OCI-LY3 (cell line): ENCODE measurements around the gene SLC26A9.

Source experiments
- H2AFZ ChIP-seq: fragments of 200-600, 300-600 bp; shearing (Covaris generic); 2 replicates; pipeline ENCODE4 v1.6.0; 2014; ENCODE audit warnings: antibody characterized with exemption, low read depth, low read length
- H3K27ac ChIP-seq: fragments of 200-600, 300-600 bp; sonication (generic); 2 replicates; pipeline ENCODE4 v1.5.1; 2014; ENCODE audit warnings: mild to moderate bottlenecking, low read length, moderate library complexity, mixed read lengths
- H3K27me3 ChIP-seq: fragments of 200-600, 300-600 bp; sonication (generic); 2 replicates; pipeline ENCODE4 v1.6.1; 2014; ENCODE audit warnings: low read depth, low read length, mixed read lengths
- H3K36me3 ChIP-seq: fragments of 200-600, 300-600 bp; sonication (generic); replicated peaks from 2 replicates; pipeline ENCODE3; 2014; ENCODE audit warnings: low read depth, low read length, mixed read lengths
- H3K4me1 ChIP-seq: fragments of 300-600, 200-600 bp; sonication (generic); 2 replicates; pipeline ENCODE4 v1.6.1; 2014; ENCODE audit warnings: low read length, mixed read lengths
- H3K4me2 ChIP-seq: fragments of 200-600, 300-600 bp; sonication (generic); 2 replicates; pipeline ENCODE4 v1.6.1; 2014; ENCODE audit warnings: low read length, mixed read lengths
- H3K4me3 ChIP-seq: fragments of 300-600, 200-600 bp; sonication (generic); 2 replicates; pipeline ENCODE4 v1.5.1; 2014; ENCODE audit warnings: antibody characterized with exemption, mild to moderate bottlenecking, low read length, moderate library complexity
- H3K79me2 ChIP-seq: fragments of 300-600, 200-600 bp; shearing (Covaris generic); 2 replicates; pipeline ENCODE4 v1.6.1; 2014; ENCODE audit warnings: mild to moderate bottlenecking, low read length, mixed read lengths
- H3K9ac ChIP-seq: fragments of 300-600, 200-600 bp; shearing (Covaris generic); 2 replicates; pipeline ENCODE4 v1.6.0; 2014; ENCODE audit warnings: mild to moderate bottlenecking, low read length, moderate library complexity
- H3K9me3 ChIP-seq: fragments of 200-600, 300-600 bp; shearing (Covaris generic); 2 replicates; pipeline ENCODE4 v1.6.1; 2014; ENCODE audit warnings: low read length, mixed read lengths; ENCODE audit not compliant: insufficient read depth
- H4K20me1 ChIP-seq: fragments of 200-600, 300-600 bp; sonication (generic); 2 replicates; pipeline ENCODE4 v1.6.1; 2016; ENCODE audit warnings: low read length, mixed read lengths; ENCODE audit not compliant: insufficient read depth
- EZH2phosphoT487 ChIP-seq: fragments of 200-600 bp; shearing (Covaris generic); IDR thresholded peaks from 2 replicates; pipeline ENCODE4 v1.6.1; 2018; ENCODE audit warnings: antibody characterized with exemption, mixed run types, low read depth
- TF ChIP-seq, protein P1 (sequence below): fragments of 200-600, 300-600 bp; sonication (generic); IDR thresholded peaks from 2 replicates; pipeline ENCODE4 v1.5.1; 2014; ENCODE audit warnings: antibody characterized with exemption, low read length, low read depth

SLC26A9 gene

DNA sequence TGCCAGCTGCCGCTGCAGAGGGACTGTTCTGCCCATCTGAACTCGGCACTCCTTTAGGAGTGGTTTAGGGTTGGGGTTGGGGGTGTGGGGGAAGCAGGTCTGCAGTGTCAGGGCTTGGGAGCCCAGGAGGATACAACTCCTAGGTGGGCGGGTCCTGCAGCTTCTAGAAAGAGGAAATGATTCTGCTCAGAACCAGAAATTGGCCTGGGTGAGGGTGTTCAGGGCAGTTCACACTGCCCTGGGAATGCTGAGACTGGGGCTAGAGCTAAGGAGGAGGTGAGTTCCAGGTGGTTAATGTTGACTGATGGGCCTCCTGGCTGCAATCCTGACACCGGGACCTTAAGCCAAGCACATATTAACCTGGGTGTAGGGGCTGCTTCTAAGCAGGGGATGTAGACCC, 4.8 kb upstream of the SLC26A9 start:
- Histone ChIP-seq H3K79me2 (no peaks in the 10 kb centered on the region), H3K36me3 (no peaks in the 10 kb centered on the region), H3K4me2 (peak overlapping the region; percentile 6; the same call in 1 of the 2 replicates), H3K9ac (no peak overlapping the region), H4K20me1 (no peaks in the 10 kb centered on the region), H3K4me3 (no peak overlapping the region), H2AFZ (no peak overlapping the region), H3K4me1 (peaks cover 12% of the 10 kb centered on the region), H3K27me3 (peaks cover 41% of the 10 kb centered on the region), H3K9me3 (no peaks in the 10 kb centered on the region), H3K27ac (no peak overlapping the region)
- TF ChIP-seq EZH2phosphoT487: no peak
- TF ChIP-seq, protein P1, sequence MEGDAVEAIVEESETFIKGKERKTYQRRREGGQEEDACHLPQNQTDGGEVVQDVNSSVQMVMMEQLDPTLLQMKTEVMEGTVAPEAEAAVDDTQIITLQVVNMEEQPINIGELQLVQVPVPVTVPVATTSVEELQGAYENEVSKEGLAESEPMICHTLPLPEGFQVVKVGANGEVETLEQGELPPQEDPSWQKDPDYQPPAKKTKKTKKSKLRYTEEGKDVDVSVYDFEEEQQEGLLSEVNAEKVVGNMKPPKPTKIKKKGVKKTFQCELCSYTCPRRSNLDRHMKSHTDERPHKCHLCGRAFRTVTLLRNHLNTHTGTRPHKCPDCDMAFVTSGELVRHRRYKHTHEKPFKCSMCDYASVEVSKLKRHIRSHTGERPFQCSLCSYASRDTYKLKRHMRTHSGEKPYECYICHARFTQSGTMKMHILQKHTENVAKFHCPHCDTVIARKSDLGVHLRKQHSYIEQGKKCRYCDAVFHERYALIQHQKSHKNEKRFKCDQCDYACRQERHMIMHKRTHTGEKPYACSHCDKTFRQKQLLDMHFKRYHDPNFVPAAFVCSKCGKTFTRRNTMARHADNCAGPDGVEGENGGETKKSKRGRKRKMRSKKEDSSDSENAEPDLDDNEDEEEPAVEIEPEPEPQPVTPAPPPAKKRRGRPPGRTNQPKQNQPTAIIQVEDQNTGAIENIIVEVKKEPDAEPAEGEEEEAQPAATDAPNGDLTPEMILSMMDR: no peak

GRCh38 chr1:205947024-205947423, 3.8 kb upstream of the SLC26A9 start:
- H3K27ac ChIP-seq: no peak overlapping the region
- no peak overlapping the region for H2AFZ ChIP-seq
- no peaks in the 10 kb centered on the region for H3K36me3 ChIP-seq
- H3K9ac ChIP-seq: no peak overlapping the region
- no peaks in the 10 kb centered on the region for H3K9me3 ChIP-seq
- H3K79me2 ChIP-seq: no peaks in the 10 kb centered on the region
- H3K4me1 ChIP-seq: peaks cover 12% of the 10 kb centered on the region
- peaks cover 41% of the 10 kb centered on the region for H3K27me3 ChIP-seq
- H3K4me3 ChIP-seq: no peak overlapping the region
- no peak for TF ChIP-seq EZH2phosphoT487
- TF ChIP-seq, protein P1: no peak
- no peak overlapping the region for H3K4me2 ChIP-seq
- no peaks in the 10 kb centered on the region for H4K20me1 ChIP-seq

DNA sequence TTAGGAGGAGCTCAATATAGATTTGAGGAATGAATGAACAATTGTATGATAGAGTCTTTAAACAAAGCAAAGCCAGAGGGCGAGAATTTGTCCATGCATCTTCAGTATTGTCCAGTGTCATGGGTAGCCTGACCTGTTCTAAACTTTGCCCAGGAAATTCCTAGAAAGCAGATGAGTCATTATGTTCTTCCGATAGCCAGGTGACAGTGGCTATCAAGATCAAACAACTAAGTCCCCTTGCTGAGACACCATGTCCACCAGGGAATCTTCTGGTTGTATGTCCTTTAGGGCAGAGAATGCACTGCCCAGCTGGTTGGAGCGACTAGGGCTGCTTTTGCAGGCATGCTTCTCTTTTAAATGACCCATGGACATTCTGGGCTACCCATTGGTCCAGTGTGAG, 1.8 kb upstream of the SLC26A9 start:
- peaks cover 19% of the 10 kb centered on the region for H3K4me1 ChIP-seq
- no peak overlapping the region for H3K4me3 ChIP-seq
- H3K36me3 ChIP-seq: no peaks in the 10 kb centered on the region
- no peaks in the 10 kb centered on the region for H3K79me2 ChIP-seq
- H4K20me1 ChIP-seq: no peaks in the 10 kb centered on the region
- H3K4me2 ChIP-seq: no peak overlapping the region
- no peak overlapping the region for H3K9ac ChIP-seq
- no peaks in the 10 kb centered on the region for H3K9me3 ChIP-seq
- H2AFZ ChIP-seq: no peak overlapping the region
- no peak overlapping the region for H3K27ac ChIP-seq
- peaks cover 41% of the 10 kb centered on the region for H3K27me3 ChIP-seq
- no peak for TF ChIP-seq EZH2phosphoT487
- TF ChIP-seq, protein P1: no peak

DNA sequence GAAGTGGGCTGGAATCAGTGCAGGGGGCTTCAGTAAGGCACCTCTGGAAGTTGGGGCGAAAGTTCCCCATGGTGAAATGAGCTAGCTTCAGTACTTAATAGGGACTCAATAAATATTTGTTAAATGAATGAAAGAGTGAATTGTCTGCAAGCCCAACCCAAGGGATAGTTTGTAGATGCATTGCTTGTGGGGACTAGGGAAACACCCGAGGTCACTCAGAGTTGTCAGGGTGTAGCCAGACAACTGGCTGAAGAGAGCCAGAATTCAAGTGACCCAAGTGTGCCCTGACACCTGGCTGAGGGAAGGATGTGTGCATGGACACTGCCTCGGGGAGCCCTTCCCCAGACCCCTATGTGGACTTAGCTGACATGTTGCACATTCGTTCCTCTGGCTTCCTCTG, 1.3 kb upstream of the SLC26A9 start:
- H4K20me1 ChIP-seq: no peaks in the 10 kb centered on the region
- H3K4me2 ChIP-seq: no peak overlapping the region
- peaks cover 41% of the 10 kb centered on the region for H3K27me3 ChIP-seq
- H3K27ac ChIP-seq: no peak overlapping the region
- H3K4me1 ChIP-seq: peaks cover 24% of the 10 kb centered on the region
- H3K36me3 ChIP-seq: no peaks in the 10 kb centered on the region
- H2AFZ ChIP-seq: no peak overlapping the region
- H3K4me3 ChIP-seq: no peak overlapping the region
- no peaks in the 10 kb centered on the region for H3K79me2 ChIP-seq
- no peak overlapping the region for H3K9ac ChIP-seq
- H3K9me3 ChIP-seq: no peaks in the 10 kb centered on the region
- TF ChIP-seq, protein P1: no peak
- no peak for TF ChIP-seq EZH2phosphoT487
